Endothelial cell of umbilical vein (primary cell): ENCODE results near the gene GTF2H2C. TPM values are rescaled to one million over a fixed set of nuclear protein-coding genes. Genes with fewer than 3 reads are reported as not detected.
"Not testable (repeated sequence)": the region's sequence is repeated elsewhere in the genome, so short reads cannot be mapped to it uniquely, and the experiment has no call there.

ENCODE experiments used
- BruUV-seq: library from RNA; stranded (reverse); fragments of 400-500 nt; replicated peaks from 2 replicates; lab custom pipeline; 2021; lab: Mats Ljungman, UMichigan
- CTCF ChIA-PET: fragments of 300-600, 350-600 bp; sonication (Branson Sonifier 250); formaldehyde crosslinking; loops from one replicate; lab custom pipeline; 2021; ENCODE audit warnings: antibody characterized with exemption, inconsistent platforms; lab: Charles Lee
- POLR2A ChIA-PET: fragments of 300-600, 350-600 bp; sonication (Branson Sonifier 250); formaldehyde crosslinking; loops from one replicate; lab custom pipeline; 2021; ENCODE audit warnings: antibody characterized with exemption, inconsistent platforms; lab: Charles Lee
- DNase-seq: peaks from one replicate; pipeline ENCODE4 v3.0.0-alpha.2; 2011; ENCODE audit warnings: low read depth, low spot score
- FAIRE-seq: peaks from 2 replicates; lab custom pipeline; 2011; peaks lifted over from hg19 to GRCh38; lab: Jason Lieb, UNC
- H2AFZ ChIP-seq: 2 replicates; pipeline ENCODE4 v1.6.0; 2012; ENCODE audit warnings: low read depth, low read length, control low read depth, inconsistent platforms
- H3K27ac ChIP-seq: 2 replicates; pipeline ENCODE4 v1.5.1; 2011; ENCODE audit warnings: low read depth, mild to moderate bottlenecking, control low read depth, low read length, moderate library complexity; ENCODE audit not compliant: insufficient read depth
- H3K27me3 ChIP-seq, 2 experiments: 2 replicates each; pipeline versions ENCODE4 v1.6.0 to v1.6.1; 2011; ENCODE audit warnings: low read length in 2 of 2, mixed read lengths in 1 of 2; ENCODE audit not compliant: control insufficient read depth in 2 of 2, insufficient read depth in 2 of 2
- H3K36me3 ChIP-seq, 2 experiments: 2 replicates in 1 of 2; 3 replicates in 1 of 2; pipeline ENCODE4 v1.5.1; 2011; ENCODE audit warnings: low read length in 2 of 2, mild to moderate bottlenecking in 1 of 2, moderate library complexity in 1 of 2; ENCODE audit not compliant: control insufficient read depth in 2 of 2, insufficient read depth in 2 of 2; ENCODE audit errors: extremely low read depth in 1 of 2
- H3K4me1 ChIP-seq: 3 replicates; pipeline ENCODE4 v1.5.1; 2011; ENCODE audit warnings: mild to moderate bottlenecking, low read length; ENCODE audit not compliant: control insufficient read depth, insufficient read depth; ENCODE audit errors: extremely low read depth
- H3K4me2 ChIP-seq: 2 replicates; pipeline ENCODE4 v1.6.1; 2011; ENCODE audit warnings: low read length, control low read depth, mixed read lengths; ENCODE audit not compliant: insufficient read depth
- H3K4me3 ChIP-seq, 3 experiments: fragments of 200-600 bp in 1 of 3; sonication (generic), shearing (Covaris generic) in 1 of 3; replicated peaks in 1 of 3; 2 replicates each; pipeline ENCODE4 v1.5.1; 2011 to 2016; ENCODE audit warnings: control low read depth in 3 of 3, low read length in 3 of 3, mild to moderate bottlenecking in 2 of 3, inconsistent platforms in 1 of 3, low read depth in 1 of 3, moderate library complexity in 1 of 3; ENCODE audit not compliant: insufficient read depth in 1 of 3
- H3K79me2 ChIP-seq: 2 replicates; pipeline ENCODE4 v1.6.0; 2012; ENCODE audit warnings: low read length, inconsistent platforms; ENCODE audit not compliant: control insufficient read depth, insufficient read depth
- H3K9ac ChIP-seq: replicated peaks from 2 replicates; pipeline ENCODE3; 2011; ENCODE audit warnings: low read length, control low read depth; ENCODE audit not compliant: insufficient read depth; ENCODE audit errors: extremely low read depth
- H3K9me1 ChIP-seq: replicated peaks from 3 replicates; pipeline ENCODE4 v1.6.0; 2011; ENCODE audit warnings: mild to moderate bottlenecking, low read length; ENCODE audit not compliant: control insufficient read depth, insufficient read depth; ENCODE audit errors: extremely low read depth
- H3K9me3 ChIP-seq: replicated peaks from 2 replicates; pipeline ENCODE4 v1.5.1; 2012; ENCODE audit warnings: low read length, inconsistent platforms; ENCODE audit not compliant: control insufficient read depth, insufficient read depth
- H4K20me1 ChIP-seq: replicated peaks from 2 replicates; pipeline ENCODE3; 2011; ENCODE audit warnings: mild to moderate bottlenecking, low read length; ENCODE audit not compliant: control insufficient read depth, insufficient read depth; ENCODE audit errors: extremely low read depth
- dilution Hi-C: fragments of 300-500 bp; cut with MboI; formaldehyde crosslinking; loops from one replicate; pipeline ENCODE4 v1.15.0; 2019; ENCODE audit warnings: low sequenced_read_pairs; ENCODE audit not compliant: extremely low pct_ligation_motif_present
- intact Hi-C: fragments of 100-400 bp; cut with micrococcal nuclease; formaldehyde crosslinking; loops from one replicate; pipeline ENCODE4 v1.10.0; 2022
- polyA plus RNA-seq, 4 experiments: library from polyadenylated mRNA; depleted of rRNA in 3 of 4; stranded (reverse) in 3 of 4; unstranded in 1 of 4; fragments of >200 nt; gene quantifications; 2 replicates each; pipeline versions ENCODE4 v1.2.1 to v1.2.3, GENCODE V29; 2011 to 2012; ENCODE audit warnings: missing spikeins in 1 of 4
- total RNA-seq: library from RNA; stranded (reverse); gene quantifications from 2 replicates; pipeline ENCODE4 v1.2.3, GENCODE V29; 2021

GTF2H2C gene
- total and polyA plus RNA-seq, 2 donors (not counting 3 experiments of a cell fraction or from before 2014, with no cell fraction given), result 9.9 to 28.9 TPM

- not testable (repeated sequence) for DNase-seq, FAIRE-seq
These were observed 18.6 kb upstream of the GTF2H2C start for GRCh38 chr5:69541347-69541746.

DNA sequence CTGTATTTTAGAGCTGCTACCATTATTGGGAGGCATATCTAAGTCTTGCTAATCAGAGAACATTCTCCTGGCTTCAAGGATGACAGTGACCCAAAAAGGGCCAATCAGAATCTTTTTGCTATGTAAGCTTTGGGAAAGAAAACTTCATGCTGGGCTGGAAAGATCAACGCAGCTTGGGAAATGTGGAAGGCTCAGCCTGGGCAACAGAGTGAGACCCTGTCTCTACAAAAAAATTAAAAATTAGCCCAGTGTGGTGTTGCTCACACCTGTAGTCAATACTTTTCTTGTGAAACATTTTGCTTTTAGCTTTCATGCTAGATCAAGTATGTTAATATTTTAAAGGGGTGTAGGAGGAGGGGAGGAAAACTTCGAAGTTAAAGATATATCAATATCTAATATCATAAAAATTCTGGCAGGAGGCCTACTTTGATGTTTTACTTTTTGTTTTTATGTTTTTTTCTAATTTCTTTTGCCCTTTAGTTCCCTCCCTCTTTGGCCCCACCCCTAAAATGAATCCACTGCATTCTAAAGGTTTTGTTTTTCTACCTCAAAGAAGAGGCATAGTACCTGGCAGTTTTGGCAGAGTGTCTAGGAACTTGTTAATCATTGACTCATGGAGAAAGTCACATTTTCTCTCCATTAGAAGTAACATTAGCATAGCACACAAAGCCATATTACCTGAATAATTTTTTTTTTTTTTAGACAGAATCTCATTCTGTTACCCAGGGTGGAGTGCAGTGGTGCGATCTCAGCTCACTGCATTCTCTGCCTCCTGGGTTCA lies 17.0 kb upstream of the GTF2H2C start:
- intact Hi-C loops, H3K27me3 ChIP-seq, H4K20me1 ChIP-seq, H3K4me2 ChIP-seq, H3K27ac ChIP-seq, BruUV-seq, POLR2A ChIA-PET, CTCF ChIA-PET, DNase-seq, H2AFZ ChIP-seq, H3K36me3 ChIP-seq, H3K9ac ChIP-seq, dilution Hi-C loops, H3K4me1 ChIP-seq, H3K9me1 ChIP-seq, H3K4me3 ChIP-seq, FAIRE-seq, H3K9me3 ChIP-seq, H3K79me2 ChIP-seq: not testable (repeated sequence)

More at GRCh38 chr5:69541347-69541746, 18.6 kb upstream of the GTF2H2C start:
- H3K9ac ChIP-seq, BruUV-seq, H4K20me1 ChIP-seq, H3K36me3 ChIP-seq, H2AFZ ChIP-seq, H3K4me2 ChIP-seq, CTCF ChIA-PET, H3K27ac ChIP-seq, intact Hi-C loops, H3K4me1 ChIP-seq, dilution Hi-C loops, H3K79me2 ChIP-seq, H3K27me3 ChIP-seq, H3K4me3 ChIP-seq, H3K9me1 ChIP-seq, POLR2A ChIA-PET, H3K9me3 ChIP-seq: not testable (repeated sequence)

GRCh38 chr5:69544602-69545001 lies 15.4 kb upstream of the GTF2H2C start:
- H3K9me3 ChIP-seq, DNase-seq, FAIRE-seq, dilution Hi-C loops, BruUV-seq, H3K4me1 ChIP-seq, POLR2A ChIA-PET, H2AFZ ChIP-seq, intact Hi-C loops, H4K20me1 ChIP-seq, CTCF ChIA-PET, H3K27ac ChIP-seq, H3K4me3 ChIP-seq, H3K36me3 ChIP-seq, H3K27me3 ChIP-seq, H3K4me2 ChIP-seq, H3K9ac ChIP-seq, H3K79me2 ChIP-seq, H3K9me1 ChIP-seq: not testable (repeated sequence)

DNA sequence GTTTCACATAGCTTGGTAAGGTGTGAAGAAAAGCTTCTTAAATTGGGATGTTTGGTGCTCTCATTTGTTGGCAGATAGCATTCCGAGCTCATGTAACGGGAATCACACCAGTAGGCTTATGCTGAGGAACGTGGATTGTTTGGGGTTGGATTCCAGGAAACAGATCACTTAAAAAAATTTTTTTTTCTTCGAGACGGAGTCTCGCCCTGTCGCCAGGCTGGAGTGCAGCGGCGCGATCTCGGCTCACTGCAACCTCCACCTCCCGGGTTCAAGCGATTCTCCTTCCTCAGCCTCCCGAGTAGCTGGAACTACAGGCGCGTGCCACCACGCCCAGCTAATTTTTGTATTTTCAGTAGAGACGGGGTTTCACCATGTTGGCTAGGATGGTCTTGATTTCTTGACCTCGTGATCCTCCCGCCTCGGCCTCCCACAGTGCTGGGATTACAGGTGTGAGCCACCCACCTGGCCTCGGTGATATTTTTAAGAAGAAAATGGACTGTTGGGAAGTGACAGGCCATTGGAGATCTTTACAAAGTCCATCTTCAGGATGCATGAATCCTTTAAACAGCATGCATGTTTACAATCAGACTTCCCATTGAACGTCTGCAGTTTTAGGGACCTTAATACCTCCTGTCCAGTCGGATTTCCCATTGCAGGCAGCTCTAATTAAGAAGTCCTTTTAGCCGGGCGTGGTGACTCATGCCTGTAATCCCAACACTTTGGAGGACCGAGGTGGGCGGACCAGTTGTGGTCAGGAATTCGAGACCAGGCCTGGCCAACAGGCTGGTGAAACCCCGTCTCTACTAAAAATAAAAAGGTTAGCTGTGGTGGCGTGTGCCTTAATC lies 818 bp downstream of the GTF2H2C start:
- H2AFZ ChIP-seq, POLR2A ChIA-PET: not testable (repeated sequence)

More for the DNA sequence above, 818 bp downstream of the GTF2H2C start:
- H3K4me1 ChIP-seq, H4K20me1 ChIP-seq, intact Hi-C loops, H3K27ac ChIP-seq, CTCF ChIA-PET, H3K9me1 ChIP-seq, FAIRE-seq, BruUV-seq, H3K9ac ChIP-seq, dilution Hi-C loops, H3K79me2 ChIP-seq, H3K27me3 ChIP-seq, H3K36me3 ChIP-seq, H3K9me3 ChIP-seq, DNase-seq: not testable (repeated sequence)
- H3K4me3 ChIP-seq, result peak overlapping the region in 2 of 3 experiments; percentile 22 to 63
- H3K4me2 ChIP-seq, result peak overlapping the region; percentile 36
